Stimulated activated CD8-positive, alpha-beta memory T cell treated with anti-CD3 and anti-CD28 coated beads, Interleukin-4, amount 100 ng/mL, for 1 hour (primary cell): ENCODE measurements around the gene PRR9.
"Not testable (repeated sequence)": the region's sequence is repeated elsewhere in the genome, so short reads cannot be mapped to it uniquely, and the experiment has no call there.

Source experiments
- DNase-seq, 2 donors: peaks; one replicate each; pipeline ENCODE4 v3.0.0-alpha.2; 2020; ENCODE audit warnings: low read depth in 2 of 2, low spot score in 1 of 2

PRR9 gene

DNA sequence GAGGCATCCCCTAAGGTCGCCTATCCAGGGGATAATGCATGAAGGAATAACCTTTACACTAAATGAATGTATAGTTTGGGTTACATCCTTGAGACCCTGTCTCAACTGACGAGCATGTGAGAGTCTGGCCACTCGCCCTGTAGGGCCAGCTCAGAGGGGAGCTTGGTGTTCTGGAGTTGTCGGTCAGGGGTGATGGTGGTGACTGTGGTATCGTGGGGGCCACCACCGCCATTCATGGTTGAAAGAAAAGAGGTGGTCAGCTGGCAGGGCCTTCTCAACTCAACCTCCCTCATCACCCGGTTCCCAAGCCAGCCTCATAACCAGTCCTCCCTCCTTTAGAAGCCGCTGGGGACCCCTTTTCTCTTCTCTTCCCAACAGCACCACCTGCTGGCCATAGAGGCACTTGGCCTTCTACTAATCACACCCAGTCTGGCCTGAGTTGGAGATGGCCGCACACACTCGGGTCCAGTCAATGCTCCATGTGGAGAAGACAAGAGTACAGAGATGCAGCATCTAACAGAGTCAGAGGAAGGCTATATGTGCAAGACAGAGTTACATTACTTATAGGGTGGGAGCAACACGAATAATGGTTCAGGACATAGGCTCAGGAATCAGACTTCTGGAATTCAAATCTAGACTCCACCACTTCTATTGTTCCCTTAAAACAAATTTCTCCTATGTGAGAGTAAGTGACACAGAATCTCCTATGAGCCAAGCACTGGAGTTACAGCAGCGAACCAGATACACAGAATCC is 11.9 kb downstream of the PRR9 start:
- DNase-seq: not testable (repeated sequence)

DNA sequence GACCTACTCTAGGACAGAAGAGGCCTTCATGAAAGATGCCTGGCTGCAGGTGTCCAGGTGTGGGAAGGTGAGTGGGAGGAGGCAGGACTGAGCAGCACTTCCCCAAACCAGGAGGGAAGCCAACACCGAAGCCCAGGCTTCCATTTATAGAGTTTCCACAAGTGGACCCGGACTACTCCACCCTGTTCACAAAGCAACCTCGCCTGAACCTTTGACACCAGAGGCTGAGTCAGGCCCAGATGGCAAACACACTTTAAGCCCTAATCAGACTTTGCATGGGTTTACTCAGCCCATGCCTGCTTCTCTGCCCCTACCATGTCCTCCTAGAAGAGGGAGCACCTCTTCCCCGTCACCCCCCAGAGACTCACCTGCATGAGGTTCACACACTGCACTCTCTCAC is 14.0 kb downstream of the PRR9 start:
- no peak for DNase-seq

DNA sequence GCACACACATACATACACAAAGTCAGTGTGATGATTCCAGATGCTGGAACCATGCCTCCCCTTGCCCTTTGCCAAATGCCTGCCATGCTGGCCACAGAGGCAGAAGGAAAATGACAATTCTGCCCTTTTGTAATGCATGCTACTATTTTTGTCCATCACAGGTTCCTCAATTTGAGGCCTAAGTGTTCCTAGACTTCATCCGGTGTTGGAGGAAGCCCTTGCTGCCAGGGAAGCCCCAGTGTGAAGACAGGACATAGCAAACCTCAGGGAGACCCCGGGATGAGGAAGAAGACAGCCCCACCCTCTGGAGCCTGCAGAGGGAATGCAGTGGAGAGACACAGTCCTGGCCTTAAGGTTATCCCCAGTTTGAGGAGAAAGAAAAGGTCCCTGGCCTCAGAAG is 14.4 kb downstream of the PRR9 start:
- DNase-seq: no peak

GRCh38 chr1:153232553-153232952 is 15.2 kb downstream of the PRR9 start:
- DNase-seq: no peak

GRCh38 chr1:153233448-153233847 is 16.1 kb downstream of the PRR9 start:
- no peak for DNase-seq

DNA sequence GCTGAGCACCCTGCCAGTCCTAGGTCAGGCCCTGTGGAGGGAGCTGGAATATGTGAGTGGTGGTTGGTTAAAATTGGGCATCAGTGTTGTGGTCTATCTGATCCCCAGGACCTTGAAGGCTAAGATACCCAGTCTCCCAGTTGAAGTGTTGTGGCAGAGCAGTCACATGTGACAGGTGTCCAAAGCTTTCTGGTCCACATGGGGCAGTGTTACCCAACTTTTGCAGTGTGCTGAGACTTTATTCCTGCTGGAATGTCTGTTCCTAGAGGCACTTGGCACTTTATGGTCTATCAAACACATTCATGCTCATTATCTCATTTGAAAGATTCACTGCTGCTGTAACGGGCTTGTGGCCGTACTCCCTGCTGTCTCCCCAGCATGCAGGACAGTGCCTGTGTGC is 21.1 kb downstream of the PRR9 start:
- DNase-seq: no peak

GRCh38 chr1:153242160-153242559 is 24.8 kb downstream of the PRR9 start:
- DNase-seq: no peak

GRCh38 chr1:153245466-153245865 is 28.1 kb downstream of the PRR9 start:
- no peak for DNase-seq

- DNase-seq: no peak
These were observed 28.6 kb downstream of the PRR9 start for GRCh38 chr1:153246018-153246417.

DNA sequence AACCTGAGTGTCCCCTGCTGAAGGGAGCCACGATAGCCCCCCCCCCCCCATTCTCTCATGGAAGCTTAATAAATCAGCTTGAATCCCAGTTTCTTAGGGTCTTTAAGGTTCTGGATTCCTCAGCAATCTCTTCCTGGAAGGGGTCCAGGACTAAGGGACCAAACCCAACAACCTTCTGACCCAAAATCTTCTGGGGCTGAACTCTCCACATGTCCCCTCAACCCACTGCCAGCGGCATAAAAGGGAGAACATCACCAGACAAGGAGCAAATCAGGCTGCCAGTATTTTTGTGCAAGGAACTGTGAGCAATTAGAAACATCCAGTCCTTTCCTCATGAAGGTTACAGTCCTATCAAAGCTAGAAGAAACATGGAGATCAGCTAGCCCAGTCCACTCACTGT is 29.4 kb downstream of the PRR9 start:
- DNase-seq: no peak

DNA sequence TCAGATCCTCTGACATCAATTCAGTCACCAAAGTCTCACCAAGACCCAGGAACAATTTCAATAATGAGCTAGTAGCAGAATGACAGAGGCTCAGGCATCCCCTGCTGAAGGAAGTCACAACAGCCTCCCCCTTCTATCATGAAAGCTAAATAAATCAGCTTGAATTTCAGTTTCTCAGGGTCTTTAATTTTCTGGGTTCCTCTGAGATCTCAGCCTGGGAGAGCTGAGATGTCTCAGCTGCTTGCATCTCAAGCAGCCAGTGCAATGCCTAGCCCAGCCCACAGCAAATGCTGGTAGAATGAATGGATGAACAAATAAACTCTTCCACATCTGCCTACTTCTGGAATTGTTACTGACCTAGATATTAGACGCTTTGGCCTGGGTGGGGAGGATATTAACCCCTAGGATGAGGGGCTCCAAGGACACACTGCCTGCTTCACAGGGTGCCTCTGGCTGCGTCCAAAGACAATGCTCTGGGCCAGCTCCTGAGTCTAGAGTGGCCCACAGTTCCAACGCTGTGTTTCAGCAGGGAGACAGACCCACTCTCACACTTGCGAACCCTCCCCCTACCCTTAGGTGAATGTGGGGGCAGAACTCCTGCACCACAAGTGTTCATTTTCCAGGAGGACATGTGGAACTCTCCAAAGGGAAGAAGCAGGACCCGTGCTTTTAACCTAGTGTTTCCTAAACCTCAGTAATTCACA is 30.9 kb downstream of the PRR9 start:
- DNase-seq: no peak

GRCh38 chr1:153250166-153250565 is 32.8 kb downstream of the PRR9 start:
- no peak for DNase-seq

DNA sequence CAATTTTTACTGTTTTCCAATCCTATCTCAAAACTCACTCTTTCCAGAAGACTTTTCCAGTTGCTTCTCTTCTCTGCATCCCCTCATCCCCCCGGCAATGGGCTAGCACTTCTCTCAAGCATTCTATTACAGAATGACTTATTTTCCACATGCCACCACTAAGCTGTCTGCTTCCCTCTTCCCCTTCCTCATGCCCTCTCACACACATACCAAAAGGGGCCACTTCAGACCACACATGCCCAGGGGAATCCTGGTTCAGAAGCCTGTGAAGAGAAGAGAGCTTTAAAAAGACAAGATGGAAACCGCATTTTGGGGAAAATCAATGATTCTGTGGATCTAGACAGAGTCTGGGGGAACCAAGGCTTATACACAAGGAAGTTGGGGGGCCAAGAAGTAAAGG is 33.7 kb downstream of the PRR9 start:
- DNase-seq: no peak

GRCh38 chr1:153251562-153251961 is 34.2 kb downstream of the PRR9 start:
- DNase-seq: no peak

- no peak for DNase-seq
These were observed 34.6 kb downstream of the PRR9 start for GRCh38 chr1:153251988-153252387.

DNA sequence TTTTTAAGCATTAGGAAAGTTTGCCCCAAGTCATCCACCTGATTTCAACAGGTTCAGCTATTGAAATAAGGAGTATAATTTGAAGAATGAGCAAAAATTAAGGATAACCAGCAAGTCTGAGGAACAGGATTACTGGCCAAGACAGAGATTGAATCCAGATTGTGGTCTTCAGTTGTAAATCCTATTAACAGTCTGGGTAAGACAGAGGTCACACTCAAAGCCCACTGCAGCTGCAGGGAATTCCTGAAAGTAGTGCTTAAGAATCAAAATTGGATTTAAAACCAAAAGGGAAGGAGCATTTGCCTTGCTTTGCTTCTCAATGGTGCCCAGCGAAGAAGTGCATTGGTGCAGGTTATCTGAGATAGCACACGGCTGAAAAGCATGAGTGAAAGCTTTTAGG is 35.7 kb downstream of the PRR9 start:
- no peak for DNase-seq

GRCh38 chr1:153253693-153254092 is 36.3 kb downstream of the PRR9 start:
- DNase-seq: no peak

GRCh38 chr1:153259387-153259786 is 42.0 kb downstream of the PRR9 start, which contains the start of gene LORICRIN:
TSS of gene LORICRIN (plus strand) at chr1:153259687. CDS start at chr1:153260950, 1,263 bp downstream.
- no peak for DNase-seq

DNA sequence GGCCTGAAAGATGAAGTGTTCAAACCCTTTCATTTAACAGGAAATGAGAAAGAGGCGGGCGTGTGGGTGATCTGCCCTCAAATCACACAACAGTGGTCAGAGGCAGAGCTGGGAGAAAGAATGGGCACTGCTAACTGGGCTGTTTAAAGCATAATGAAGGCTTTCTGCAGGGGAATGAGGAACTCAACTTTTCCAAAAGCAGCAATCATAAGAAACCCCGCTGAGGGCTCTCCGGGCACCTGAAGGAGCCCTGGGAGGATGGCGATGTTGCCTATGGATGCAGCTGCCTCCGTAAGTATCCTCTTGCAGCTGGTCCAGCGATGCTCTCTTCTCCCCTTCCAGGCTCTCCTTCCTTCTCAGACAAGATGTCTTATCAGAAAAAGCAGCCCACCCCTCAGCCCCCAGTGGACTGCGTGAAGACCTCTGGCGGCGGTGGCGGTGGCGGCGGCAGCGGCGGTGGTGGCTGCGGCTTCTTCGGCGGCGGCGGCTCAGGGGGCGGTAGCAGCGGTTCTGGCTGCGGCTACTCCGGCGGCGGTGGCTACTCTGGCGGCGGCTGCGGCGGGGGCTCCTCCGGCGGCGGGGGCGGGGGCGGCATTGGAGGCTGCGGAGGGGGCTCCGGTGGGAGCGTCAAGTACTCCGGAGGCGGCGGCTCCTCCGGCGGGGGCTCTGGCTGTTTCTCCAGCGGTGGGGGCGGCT is 43.3 kb downstream of the PRR9 start:
- no peak for DNase-seq

GRCh38 chr1:153261281-153262069 is 44.1 kb downstream of the PRR9 start:
- no peak for DNase-seq

- no peak for DNase-seq
These were observed 44.6 kb downstream of the PRR9 start for GRCh38 chr1:153262070-153262366.
